Caco-2 (cell line): ENCODE measurements around the gene CDADC1. TPM values are rescaled to one million over a fixed set of nuclear protein-coding genes. Genes with fewer than 3 reads are reported as not detected.

Source experiments
- BruUV-seq: library from RNA; stranded (reverse); fragments of 400-500 nt; replicated peaks from 2 replicates; lab custom pipeline; 2021; lab: Mats Ljungman, UMichigan
- CTCF ChIA-PET: fragments of 300-600 bp; sonication (Branson Sonifier 250); formaldehyde crosslinking; loops from one replicate; lab custom pipeline; 2022; ENCODE audit warnings: antibody characterized with exemption; lab: Charles Lee
- POLR2A ChIA-PET: fragments of 300-600 bp; sonication (Branson Sonifier 250); formaldehyde crosslinking; loops from one replicate; lab custom pipeline; 2022; ENCODE audit warnings: antibody characterized with exemption; lab: Charles Lee
- DNase-seq, 2 experiments: peaks; one replicate each; pipeline versions ENCODE4 v3.0.0 to v3.0.0-alpha.2; 2020 to 2022
- H3K27me3 ChIP-seq: replicated peaks from 2 replicates; pipeline ENCODE4 v1.6.0; 2011; ENCODE audit warnings: low read length; ENCODE audit not compliant: control insufficient read depth, insufficient read depth
- H3K36me3 ChIP-seq: 2 replicates; pipeline ENCODE4 v1.5.1; 2011; ENCODE audit warnings: low read length; ENCODE audit not compliant: control insufficient read depth, insufficient read depth
- H3K4me1 ChIP-seq: fragments of 250-450 bp; sonication (Bioruptor Pico); 2 replicates; pipeline ENCODE4 v1.5.1; 2020; ENCODE audit warnings: mild to moderate bottlenecking
- H3K4me3 ChIP-seq: 2 replicates; pipeline ENCODE4 v1.5.1; 2011; ENCODE audit warnings: low read depth, mild to moderate bottlenecking, control low read depth, low read length
- H3K9me3 ChIP-seq: fragments of 250-450 bp; sonication (Bioruptor Pico); 2 replicates; pipeline ENCODE4 v1.5.1; 2020; ENCODE audit warnings: mild to moderate bottlenecking, moderate library complexity
- H3K27ac Mint-ChIP-seq: one replicate; pipeline ENCODE4 v1.8.0; 2022; ENCODE audit warnings: mixed read lengths; ENCODE audit not compliant: unreplicated experiment
- H3K27me3 Mint-ChIP-seq: one replicate; pipeline ENCODE4 v1.8.0; 2022; ENCODE audit warnings: mixed read lengths; ENCODE audit not compliant: insufficient read depth, unreplicated experiment
- H3K36me3 Mint-ChIP-seq: one replicate; pipeline ENCODE4 v1.8.0; 2022; ENCODE audit warnings: mild to moderate bottlenecking, mixed read lengths; ENCODE audit not compliant: insufficient read depth, unreplicated experiment
- H3K4me1 Mint-ChIP-seq: one replicate; pipeline ENCODE4 v1.8.0; 2022; ENCODE audit warnings: low read depth, mixed read lengths; ENCODE audit not compliant: unreplicated experiment
- H3K4me3 Mint-ChIP-seq: one replicate; pipeline ENCODE4 v1.8.0; 2022; ENCODE audit warnings: mild to moderate bottlenecking, moderate library complexity, mixed read lengths; ENCODE audit not compliant: unreplicated experiment
- H3K9me3 Mint-ChIP-seq: one replicate; pipeline ENCODE4 v1.8.0; 2022; ENCODE audit warnings: mixed read lengths; ENCODE audit not compliant: unreplicated experiment
- intact Hi-C: fragments of 100-400 bp; cut with micrococcal nuclease; formaldehyde crosslinking; loops from one replicate; pipeline ENCODE4 v1.10.0; 2022; ENCODE audit not compliant: unreplicated experiment
- total RNA-seq: library from RNA; stranded (reverse); gene quantifications from 2 replicates; pipeline ENCODE4 v1.2.3, GENCODE V29; 2022
- TF ChIP-seq, protein P1 (sequence below), 2 experiments: fragments of 200-600 bp in 1 of 2; IDR thresholded peaks; 1 replicate in 1 of 2; 2 replicates in 1 of 2; pipeline versions ENCODE4 v1.5.1 to v1.8.0; 2011 to 2022; ENCODE audit warnings: antibody characterized with exemption in 1 of 2, control low read depth in 1 of 2, inconsistent platforms in 1 of 2, low read depth in 1 of 2, low read length in 1 of 2, mild to moderate bottlenecking in 1 of 2, moderate library complexity in 1 of 2; ENCODE audit not compliant: insufficient read depth in 1 of 2, severe bottlenecking in 1 of 2, unreplicated experiment in 1 of 2

Gene CDADC1
- total RNA-seq, 1 experiment from 2014 or later = 14.4 TPM

DNA sequence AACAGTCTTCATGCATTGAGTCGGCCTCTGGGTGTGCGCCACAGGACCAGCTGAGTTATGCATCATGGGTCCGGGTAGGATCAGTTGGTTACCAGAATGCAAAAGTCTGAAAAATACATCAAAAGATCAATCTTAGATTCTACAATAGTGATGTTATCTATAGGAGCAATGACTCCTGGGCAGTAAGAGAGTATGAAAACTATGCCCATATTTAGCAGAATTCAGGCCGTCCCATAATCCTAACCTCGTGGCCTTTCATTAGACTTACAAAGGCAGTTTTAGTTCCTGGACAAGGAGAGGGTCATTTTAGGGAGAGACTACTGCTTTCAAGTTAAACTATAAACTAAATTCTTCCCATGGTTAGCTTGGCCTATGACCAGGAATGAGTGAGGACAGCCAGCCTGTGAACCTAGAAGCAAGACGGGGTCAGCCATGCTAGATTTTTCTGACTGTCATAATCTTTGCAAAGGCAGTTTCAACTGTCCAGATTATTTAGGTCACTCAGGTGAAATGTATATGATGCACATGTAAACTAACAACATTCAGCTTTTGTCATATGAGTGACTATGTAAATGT lies 11.8 kb upstream of the CDADC1 start:
- Mint-ChIP-seq H3K4me3 (no peak overlapping the region), H3K27ac (no peak overlapping the region), H3K4me1 (peaks cover 9% of the 10 kb centered on the region), H3K36me3 (no peaks in the 10 kb centered on the region), H3K27me3 (peaks cover 2% of the 10 kb centered on the region), H3K9me3 (no peaks in the 10 kb centered on the region)
- BruUV-seq = no TSS peak
- Histone ChIP-seq H3K9me3 (no peaks in the 10 kb centered on the region), H3K4me3 (no peak overlapping the region), H3K36me3 (no peaks in the 10 kb centered on the region), H3K27me3 (no peaks in the 10 kb centered on the region), H3K4me1 (peaks cover 13% of the 10 kb centered on the region; the same call in 1 of the 2 replicates)
- CTCF ChIA-PET = no interaction called here
- TF ChIP-seq, protein P1, sequence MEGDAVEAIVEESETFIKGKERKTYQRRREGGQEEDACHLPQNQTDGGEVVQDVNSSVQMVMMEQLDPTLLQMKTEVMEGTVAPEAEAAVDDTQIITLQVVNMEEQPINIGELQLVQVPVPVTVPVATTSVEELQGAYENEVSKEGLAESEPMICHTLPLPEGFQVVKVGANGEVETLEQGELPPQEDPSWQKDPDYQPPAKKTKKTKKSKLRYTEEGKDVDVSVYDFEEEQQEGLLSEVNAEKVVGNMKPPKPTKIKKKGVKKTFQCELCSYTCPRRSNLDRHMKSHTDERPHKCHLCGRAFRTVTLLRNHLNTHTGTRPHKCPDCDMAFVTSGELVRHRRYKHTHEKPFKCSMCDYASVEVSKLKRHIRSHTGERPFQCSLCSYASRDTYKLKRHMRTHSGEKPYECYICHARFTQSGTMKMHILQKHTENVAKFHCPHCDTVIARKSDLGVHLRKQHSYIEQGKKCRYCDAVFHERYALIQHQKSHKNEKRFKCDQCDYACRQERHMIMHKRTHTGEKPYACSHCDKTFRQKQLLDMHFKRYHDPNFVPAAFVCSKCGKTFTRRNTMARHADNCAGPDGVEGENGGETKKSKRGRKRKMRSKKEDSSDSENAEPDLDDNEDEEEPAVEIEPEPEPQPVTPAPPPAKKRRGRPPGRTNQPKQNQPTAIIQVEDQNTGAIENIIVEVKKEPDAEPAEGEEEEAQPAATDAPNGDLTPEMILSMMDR (IDR thresholded peaks at IDR 0.05; ENCODE audit: insufficient read depth in 1 of 2, low read depth in 1 of 2, low read length in 1 of 2, severe bottlenecking in 1 of 2, unreplicated experiment in 1 of 2) = no peak
- POLR2A ChIA-PET = no interaction called here
- DNase-seq = no peak
- intact Hi-C loops = no loop called here

DNA sequence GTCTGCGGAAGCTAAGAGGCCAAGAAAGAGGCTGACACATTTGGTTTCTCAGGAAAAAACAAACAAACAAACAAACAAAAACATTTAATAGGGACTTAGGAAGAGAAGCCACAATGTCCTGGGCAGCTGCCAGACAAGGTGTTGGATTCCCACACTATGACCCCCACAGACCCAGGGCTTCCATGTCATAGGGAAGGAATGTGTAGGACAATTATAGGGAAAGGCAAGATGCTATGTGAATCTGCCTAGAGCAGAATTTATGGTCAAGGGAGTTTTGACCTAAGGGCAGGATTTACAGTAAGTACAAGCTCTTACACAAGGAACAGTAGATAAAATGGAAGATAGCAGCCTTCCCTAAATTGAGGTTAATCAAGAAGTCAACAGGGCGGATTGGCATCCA lies 9.1 kb upstream of the CDADC1 start:
- Mint-ChIP-seq H3K4me1 (peaks cover 9% of the 10 kb centered on the region), H3K4me3 (no peak overlapping the region), H3K9me3 (no peaks in the 10 kb centered on the region), H3K27me3 (no peaks in the 10 kb centered on the region), H3K36me3 (no peaks in the 10 kb centered on the region), H3K27ac (no peak overlapping the region)
- Histone ChIP-seq H3K4me3 (no peak overlapping the region), H3K36me3 (no peaks in the 10 kb centered on the region), H3K27me3 (no peaks in the 10 kb centered on the region), H3K4me1 (peaks cover 13% of the 10 kb centered on the region; the same call in 1 of the 2 replicates), H3K9me3 (no peaks in the 10 kb centered on the region)
- ChIA-PET CTCF (interaction anchor here (1.3 kb wide), 1 partner anchor 42 kb away, joined by 3 read pairs; no protein-coding TSS in a partner anchor), POLR2A (no interaction called here)
- BruUV-seq = no TSS peak
- no peak for DNase-seq
- intact Hi-C loops = loop anchor here (1.0 kb wide), 1 partner anchor 9 kb away; the partner anchor contains the start of gene CDADC1
- TF ChIP-seq, protein P1 (IDR thresholded peaks at IDR 0.05; ENCODE audit: insufficient read depth in 1 of 2, low read depth in 1 of 2, low read length in 1 of 2, severe bottlenecking in 1 of 2, unreplicated experiment in 1 of 2) = no peak

DNA sequence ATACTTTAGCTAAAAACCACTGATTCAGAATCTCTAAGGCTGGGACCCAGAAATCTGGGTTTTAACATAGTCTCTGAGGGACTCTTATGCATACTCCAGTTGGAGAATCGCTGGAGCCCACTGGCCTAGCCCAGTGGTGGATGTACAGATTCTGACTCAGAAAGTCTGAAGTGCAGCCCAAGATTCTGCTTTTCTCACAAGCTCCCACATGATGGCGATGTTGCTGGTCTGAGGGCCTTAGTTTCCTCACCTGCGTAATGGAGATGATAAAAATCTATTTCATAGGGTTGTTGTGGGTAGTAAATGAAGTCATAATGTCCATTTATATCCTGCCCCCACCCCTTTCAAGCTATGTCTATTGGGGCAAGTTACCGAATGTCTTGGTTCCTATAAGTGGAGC lies 7.7 kb upstream of the CDADC1 start:
- peaks cover 1% of the 10 kb centered on the region for H3K27me3 Mint-ChIP-seq
- DNase-seq = peak in 1 of 2 experiments; percentile 33
- H3K4me3 Mint-ChIP-seq = no peak overlapping the region
- no peak overlapping the region for H3K4me3 ChIP-seq
- peaks cover 9% of the 10 kb centered on the region for H3K4me1 Mint-ChIP-seq
- ChIA-PET POLR2A (no interaction called here), CTCF (interaction anchor here (1.2 kb wide), 1 partner anchor 41 kb away, joined by 8 read pairs; no protein-coding TSS in a partner anchor)
- intact Hi-C loops = loop anchor here (1.0 to 2.0 kb wide), 2 partner anchors 41 to 367 kb away; no protein-coding TSS in a partner anchor
- H3K9me3 ChIP-seq = no peaks in the 10 kb centered on the region
- no peak overlapping the region for H3K27ac Mint-ChIP-seq
- TF ChIP-seq, protein P1 (IDR thresholded peaks at IDR 0.05; ENCODE audit: insufficient read depth in 1 of 2, low read depth in 1 of 2, low read length in 1 of 2, severe bottlenecking in 1 of 2, unreplicated experiment in 1 of 2) = peak; percentile 35 to 55
- no peaks in the 10 kb centered on the region for H3K36me3 ChIP-seq
- peaks cover 13% of the 10 kb centered on the region; the same call in 1 of the 2 replicates for H3K4me1 ChIP-seq
- H3K9me3 Mint-ChIP-seq = no peaks in the 10 kb centered on the region
- H3K36me3 Mint-ChIP-seq = no peaks in the 10 kb centered on the region
- no peaks in the 10 kb centered on the region for H3K27me3 ChIP-seq
- BruUV-seq = no TSS peak
